Measurements from ENCODE around the gene ATXN2.
"Not testable (repeated sequence)": the region's sequence is repeated elsewhere in the genome, so short reads cannot be mapped to it uniquely, and the experiment has no call there.

ATXN2 gene

DNA sequence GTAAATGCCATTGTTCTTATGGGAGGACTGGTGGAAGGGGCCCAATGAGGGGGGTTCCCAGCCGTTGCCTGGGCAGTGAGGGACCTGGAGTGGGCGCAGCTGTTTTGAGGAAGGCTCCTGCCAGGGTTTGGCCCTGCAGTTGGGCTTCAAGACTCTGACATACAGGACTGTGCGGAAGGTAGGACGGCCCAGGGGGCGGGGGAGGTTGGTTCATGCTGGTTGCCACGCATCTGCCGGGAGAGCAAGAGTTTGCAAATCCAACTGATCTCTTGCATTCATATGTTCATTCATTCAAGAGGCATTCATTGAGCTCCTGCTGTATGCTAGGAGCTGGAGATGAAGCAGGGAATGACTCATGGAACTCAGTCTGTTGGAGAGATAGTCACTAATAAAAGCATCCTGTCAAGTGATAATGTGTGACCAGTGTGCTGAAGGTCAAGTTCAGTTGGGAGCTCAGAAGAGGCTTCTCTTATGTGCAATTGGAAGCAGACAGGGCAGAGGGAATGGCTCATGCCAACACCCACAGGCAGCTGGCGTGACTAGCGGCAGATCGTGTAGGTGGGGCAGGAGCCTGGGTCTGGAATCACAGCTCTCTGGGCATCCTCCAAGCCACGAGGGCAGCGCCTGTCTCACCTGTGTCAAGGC is 185.6 kb downstream of the ATXN2 start:
- peak; percentile 34 for DNase-seq

DNA sequence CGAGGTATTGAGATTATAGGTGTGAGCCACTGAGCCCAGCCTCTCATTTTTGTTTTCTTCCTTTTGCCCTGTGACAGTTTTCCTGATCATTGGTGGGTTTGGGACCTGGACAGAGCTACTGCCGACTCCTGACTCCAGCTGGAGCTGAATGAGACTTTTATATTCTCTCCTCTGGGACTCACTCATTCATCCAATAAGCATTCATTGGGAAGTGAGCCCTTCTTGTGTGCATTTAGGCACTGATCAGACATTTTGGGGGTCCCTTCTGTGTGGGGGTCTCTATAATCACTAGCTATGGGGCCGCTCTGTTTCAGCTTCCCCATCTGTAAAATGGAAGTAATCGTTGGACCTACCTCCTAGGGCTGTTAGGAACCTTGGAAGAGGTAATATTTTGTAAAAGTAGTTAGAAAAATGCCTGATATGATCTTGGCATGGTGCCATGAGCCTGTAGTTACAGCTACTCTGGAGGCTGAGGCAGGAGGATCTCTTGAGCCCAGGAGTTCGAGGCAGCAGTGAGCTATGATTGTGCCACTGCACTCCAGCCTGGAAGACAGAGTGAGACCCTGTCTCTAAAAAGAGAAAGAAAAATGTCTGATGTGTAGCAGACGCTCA is 186.2 kb downstream of the ATXN2 start:
- DNase-seq = peak; percentile 34

GRCh38 chr12:111412007-111412829 is 186.9 kb downstream of the ATXN2 start:
- DNase-seq = peak; percentile 90

DNA sequence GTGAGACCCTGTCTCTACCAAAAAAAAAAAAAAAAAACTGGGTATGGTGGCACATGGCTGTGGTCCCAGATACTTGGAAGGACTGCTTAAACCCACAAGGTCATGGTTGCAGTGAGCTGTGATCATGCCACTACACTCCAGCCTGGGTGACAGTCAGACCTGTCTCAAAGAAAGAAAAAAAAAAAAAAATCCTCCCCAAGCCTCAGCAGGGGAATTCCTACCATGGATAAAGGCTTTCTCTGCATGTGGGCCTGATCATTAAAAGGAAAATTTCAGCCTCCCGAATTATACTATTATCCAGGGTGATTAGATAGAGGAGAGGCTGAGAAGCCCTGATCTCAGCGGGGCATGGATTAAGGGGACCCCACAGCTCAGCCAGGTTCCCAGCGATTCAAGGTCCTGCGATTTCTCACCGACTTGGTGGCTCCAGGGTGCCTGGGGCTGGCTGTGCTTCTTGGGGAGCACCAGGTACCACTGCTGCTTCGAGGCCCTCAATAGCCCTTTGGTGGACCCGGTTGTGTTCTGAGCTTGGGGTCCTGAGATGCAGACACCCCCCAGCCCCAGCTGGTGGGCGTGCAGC is 187.8 kb downstream of the ATXN2 start:
- DNase-seq = no peak

GRCh38 chr12:111410431-111411184 is 188.5 kb downstream of the ATXN2 start:
- no peak for DNase-seq

- DNase-seq = peak; percentile 47
Observed at GRCh38 chr12:111409780-111410430, 189.2 kb downstream of the ATXN2 start.

- DNase-seq = peak; percentile 83
Observed at GRCh38 chr12:111409403-111409779, 189.7 kb downstream of the ATXN2 start.

DNA sequence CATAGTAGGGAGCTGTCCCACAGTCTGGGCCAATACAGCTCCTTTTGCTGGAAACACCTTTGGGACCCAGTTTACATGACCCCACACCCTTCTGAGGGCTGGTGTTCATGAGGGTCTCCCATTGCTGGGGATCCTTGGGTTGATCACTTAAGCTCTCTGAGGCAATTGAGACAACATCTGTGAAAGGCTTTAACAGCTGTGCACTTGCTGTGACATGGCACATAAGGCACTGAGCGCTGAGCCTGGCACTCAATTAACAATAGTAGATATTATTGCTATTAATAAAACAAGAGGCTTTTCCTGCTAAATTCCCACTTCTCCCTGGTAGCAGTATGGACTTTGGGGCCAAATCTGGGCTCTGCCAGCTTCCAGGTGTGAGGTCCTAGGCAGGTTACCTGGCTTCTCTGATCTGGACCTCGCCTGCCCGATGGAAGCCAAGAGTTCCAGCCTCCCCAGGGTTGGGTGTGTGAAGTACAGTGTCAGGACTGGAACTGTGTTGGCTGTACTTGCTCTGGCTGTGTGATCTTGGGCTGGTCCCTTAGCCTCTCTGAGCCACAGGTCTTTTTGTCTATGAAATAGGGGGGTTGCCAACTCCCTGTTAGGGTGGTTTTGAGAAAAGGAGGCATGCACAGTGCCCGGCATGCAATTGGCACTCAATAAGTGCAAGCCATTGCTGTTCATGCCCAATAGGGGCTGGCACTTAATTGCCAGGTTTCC is 190.3 kb downstream of the ATXN2 start:
- no peak for DNase-seq

DNA sequence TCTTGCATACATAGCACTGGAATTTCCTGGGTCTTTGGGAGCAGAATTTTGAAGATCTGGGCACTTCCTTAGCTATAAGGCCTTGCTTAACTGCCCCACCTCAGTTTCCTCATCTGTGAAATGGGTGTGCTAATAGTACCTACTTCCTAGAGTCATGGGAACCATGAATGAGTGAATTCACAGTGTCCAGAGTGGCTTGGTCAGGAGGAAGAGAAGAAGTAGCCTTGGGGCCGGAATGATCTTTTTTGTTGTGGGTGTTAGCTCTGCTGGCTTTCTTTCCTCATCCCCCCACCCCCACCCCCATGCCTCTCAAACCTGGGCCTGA is 191.0 kb downstream of the ATXN2 start:
- no peak for DNase-seq

DNA sequence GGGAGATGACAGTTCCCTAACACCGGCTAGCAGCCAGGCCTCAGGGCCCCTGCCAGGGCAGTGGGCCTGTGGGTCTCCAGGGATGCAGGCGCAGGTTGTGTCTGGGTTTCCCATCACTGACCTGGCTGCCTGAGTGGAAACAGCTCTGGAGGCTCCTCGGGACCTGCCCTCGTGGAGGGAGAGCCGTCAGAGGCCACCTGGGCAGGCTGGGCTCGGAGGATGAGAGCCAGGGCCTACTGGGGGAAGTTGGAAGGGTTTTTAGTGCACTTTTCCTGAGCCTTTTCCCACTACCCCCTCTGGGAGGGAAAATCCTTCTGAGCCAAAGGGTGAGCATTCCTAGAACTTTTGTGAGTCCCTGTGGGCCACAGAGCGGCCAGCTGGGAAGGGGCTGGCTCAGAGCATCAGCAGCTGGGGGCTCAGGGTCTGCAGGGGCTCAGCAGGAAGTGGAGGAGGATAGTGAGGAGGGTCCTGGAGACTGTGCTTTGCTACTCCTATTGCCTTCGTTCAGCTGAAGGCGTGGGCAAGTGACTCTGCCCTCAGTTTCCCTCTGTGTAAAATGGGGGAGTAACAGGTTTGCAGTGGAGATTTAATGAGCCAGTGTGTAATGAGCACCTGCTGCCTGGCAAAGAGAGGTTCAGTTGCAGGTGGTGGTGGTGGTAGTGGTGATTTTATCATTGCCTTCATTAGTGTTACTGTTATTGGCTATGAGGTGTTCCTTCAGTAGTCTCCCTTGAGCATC is 191.6 kb downstream of the ATXN2 start:
- no peak for DNase-seq

- DNase-seq = no peak
Observed at GRCh38 chr12:111406474-111407376, 192.4 kb downstream of the ATXN2 start.

DNA sequence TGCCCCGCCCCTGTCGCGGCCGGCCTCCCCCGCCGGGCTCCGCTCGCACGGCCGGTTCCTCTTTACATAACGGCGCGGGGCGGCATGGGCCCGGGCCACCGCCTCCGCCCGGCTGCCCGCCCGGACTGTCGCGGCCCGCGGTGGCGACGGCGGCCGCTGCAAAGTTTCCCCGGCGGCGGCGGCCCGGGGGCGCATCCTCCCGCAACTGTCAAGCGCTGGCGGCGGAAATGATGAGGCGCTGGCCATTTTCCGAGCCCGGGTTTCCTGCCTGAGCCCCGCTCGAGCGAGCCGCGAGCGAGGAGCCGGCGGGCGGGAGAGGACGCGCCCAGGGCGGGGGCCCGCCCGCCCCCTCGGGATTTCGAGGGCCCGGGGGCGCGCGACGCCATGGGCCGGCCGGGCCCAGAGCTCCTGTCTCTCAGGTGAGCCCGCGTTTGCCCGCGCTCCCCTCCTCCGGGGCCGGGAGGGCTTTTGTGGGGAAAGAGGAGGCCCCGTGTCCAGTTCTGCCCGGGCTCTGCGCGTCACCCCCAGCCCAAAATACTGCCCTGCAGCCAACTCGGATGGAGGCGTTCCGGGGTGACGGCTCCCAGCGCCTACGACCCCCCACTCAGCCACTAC is 193.1 kb downstream of the ATXN2 start, which contains the start of gene SH2B3:
Gene SH2B3 (plus strand): TSS at position 65 of the 615 bp plus-strand sequence. CDS start 12,223 bp downstream, outside the sequence.
- peak; percentile 89 for DNase-seq

DNA sequence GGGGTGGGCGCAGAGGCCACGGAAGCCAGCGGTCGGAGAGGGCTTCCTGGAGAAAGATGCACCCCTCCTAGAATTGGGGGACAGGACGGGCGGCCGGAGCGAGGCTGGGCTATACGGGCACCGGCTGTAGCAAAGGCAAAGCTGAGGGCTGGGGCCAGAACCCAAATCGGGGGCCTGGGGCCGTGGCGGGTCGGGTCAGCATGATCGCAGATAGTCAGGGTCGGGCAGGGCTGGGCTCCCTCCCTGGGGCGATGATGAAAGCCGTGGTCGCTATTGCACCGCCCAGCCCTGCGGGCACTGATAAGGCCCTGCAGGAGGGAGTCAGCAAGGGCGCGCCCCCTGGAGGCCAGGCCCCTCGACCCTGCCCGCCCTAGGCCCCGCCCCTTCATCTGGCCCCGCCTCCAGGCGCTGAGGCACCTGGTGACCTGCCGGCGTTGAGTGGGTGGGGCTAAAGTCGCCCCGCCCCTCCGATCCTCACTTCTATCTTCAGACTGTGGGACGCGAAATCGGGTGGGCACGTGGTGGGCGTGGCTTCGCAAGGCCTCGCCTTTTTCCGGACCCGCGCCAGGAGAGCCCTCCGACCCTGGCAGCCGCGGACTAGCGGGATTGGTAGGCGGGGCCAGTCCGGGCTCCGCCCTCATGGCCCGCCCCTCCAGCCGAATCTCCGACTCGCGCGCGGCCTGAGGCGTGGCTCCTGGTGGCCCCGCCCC is 193.8 kb downstream of the ATXN2 start:
- DNase-seq = peak; percentile 96

DNA sequence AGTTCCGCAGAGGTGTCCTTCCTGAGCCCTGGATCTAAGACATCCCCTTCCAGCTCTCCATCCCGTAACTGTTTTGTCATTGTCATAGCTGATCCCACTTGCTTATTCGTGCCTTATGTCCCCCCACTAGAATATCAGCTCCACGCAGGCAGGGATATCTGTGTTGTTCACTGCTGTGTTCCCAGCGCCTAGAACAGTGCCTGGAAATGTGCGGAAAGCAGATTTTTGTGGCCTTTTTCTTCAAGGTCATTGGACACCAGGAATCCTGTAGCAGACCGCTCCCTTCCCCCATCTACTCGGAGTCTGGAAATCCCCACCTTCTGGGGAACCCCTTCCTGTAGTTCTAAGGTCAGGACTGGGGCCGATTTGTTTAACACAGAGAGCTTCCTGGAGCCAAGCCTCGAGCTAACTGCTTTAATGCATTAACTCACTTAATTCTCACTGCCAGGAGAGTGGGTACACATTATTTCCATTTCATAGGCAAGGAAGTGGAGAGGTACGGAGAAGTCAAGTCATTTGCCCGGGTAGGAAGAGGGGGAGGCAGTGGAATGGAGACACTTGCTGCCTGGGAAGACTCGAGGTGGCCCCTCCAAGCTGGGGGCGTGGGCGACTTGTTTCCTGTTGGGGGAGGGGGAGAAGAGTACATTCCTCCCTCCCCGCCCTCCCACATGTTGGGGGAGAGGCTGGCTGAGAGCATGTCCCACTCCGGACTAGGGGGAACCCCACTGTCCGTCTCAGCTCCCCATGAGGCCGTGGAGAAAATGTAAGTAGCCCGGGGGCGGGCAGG is 194.6 kb downstream of the ATXN2 start:
- peak; percentile 35 for DNase-seq

DNA sequence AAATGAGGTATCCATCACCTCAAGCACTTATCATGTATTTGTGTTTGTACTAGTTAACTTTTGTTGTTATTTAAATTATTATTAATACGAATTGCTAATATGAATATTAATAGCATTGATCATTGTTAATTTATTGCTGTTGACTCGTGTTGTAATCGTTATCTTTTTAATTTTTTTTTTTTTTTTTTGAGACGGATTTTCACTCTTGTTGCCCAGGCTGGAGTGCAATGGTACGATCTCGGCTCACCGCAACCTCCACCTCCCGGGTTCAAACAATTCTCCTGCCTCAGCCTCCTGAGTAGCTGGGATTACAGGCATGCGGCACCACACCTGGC is 196.7 kb downstream of the ATXN2 start:
- DNase-seq = not testable (repeated sequence)

Data from NCI-H69 (cell line).